Measurements from ENCODE around the gene WWTR1.
A peak's percentile ranks its signal among the peaks of the same experiment; 100 is the strongest.

Gene WWTR1

DNA sequence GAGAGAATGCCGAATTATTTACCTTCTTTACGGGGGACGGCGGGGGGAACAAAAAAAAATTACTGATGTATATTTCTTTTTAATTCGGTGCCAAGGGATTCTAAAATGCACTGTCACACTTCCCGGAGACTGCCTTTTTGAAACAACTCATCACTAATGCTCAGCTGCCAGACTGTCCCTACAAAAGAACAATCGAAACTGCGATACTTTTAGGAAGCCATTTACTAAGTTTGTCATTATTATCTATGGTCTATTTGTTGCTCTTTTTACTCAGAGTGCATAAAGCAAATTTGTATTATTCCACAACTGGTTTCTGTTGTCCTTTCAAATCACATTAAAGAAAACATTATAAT is 122.5 kb downstream of the WWTR1 start:
- no peak for FAIRE-seq
- no peak for DNase-seq (ENCODE audit: insufficient read length)
- no peak for TF ChIP-seq TAF1 (IDR thresholded peaks at IDR 0.05; ENCODE audit: borderline replicate concordance, low read depth, low read length)

DNA sequence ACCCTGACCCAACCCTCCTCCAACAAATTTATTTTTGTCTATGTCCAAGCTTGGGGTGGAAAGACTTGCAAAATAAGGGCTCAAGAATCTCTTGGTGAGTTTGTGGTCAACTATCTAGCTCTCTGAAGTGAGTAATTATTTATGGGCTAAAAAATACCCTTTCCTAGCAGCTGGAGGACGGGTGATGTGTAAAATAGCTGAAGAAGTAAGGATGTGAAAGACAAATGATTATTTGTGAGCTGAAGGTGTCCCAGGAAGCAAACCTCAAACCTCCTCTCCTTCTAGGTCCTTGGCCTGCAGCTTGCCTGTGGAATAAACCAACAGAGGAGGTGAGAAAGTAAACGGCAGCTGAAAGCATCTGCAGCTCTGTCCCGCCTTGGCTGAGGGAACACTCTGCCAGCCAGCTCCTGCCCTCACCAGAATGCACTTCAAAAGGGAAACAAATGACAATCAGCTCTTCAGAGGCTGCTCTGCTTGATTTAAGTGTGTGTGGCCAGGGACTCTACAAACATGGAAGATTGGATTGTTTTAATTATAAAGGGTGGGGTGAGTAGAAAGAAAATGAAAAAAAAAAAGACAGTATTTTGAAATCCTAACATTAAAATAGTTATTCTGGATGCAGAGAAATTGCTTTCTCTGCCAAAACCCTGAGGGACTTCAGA is 123.0 kb downstream of the WWTR1 start:
- no peak for DNase-seq (ENCODE audit: insufficient read length)
- FAIRE-seq: no peak
- no peak for TF ChIP-seq POLR2A (IDR thresholded peaks at IDR 0.05; ENCODE audit: low read depth, low read length)
- no peak for TF ChIP-seq POLR2AphosphoS5 (IDR thresholded peaks at IDR 0.05; ENCODE audit: low read depth, low read length)
- no peak for TF ChIP-seq TAF1 (IDR thresholded peaks at IDR 0.05; ENCODE audit: borderline replicate concordance, low read depth, low read length)

DNA sequence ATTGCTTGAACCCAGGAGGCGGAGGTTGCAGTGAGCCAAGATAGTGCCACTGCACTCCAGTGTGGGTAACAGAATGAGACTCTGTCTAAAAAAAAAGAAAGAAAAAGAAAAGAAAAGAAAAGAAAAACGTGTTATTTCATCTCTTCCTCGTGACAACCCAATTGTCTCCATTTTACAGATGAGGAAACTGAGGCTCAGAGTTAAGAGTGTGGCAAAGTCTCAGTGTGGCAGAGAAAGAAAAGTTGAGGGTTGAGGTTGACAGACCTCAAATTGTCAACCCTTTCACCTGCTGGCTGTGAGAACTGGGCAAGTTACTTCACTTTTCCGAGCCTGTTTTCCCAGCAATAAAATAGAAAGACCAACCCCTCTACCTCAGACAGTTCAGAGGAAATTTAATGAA is 123.7 kb downstream of the WWTR1 start:
- no peak for TF ChIP-seq TAF1 (IDR thresholded peaks at IDR 0.05; ENCODE audit: borderline replicate concordance, low read depth, low read length)
- no peak for TF ChIP-seq POLR2AphosphoS5 (IDR thresholded peaks at IDR 0.05; ENCODE audit: low read depth, low read length)
- no peak for TF ChIP-seq POLR2A (IDR thresholded peaks at IDR 0.05; ENCODE audit: low read depth, low read length)
- DNase-seq (ENCODE audit: insufficient read length) (no peak), FAIRE-seq (no peak)

- TF ChIP-seq POLR2AphosphoS5 (IDR thresholded peaks at IDR 0.05; ENCODE audit: low read depth, low read length) (no peak), TAF1 (IDR thresholded peaks at IDR 0.05; ENCODE audit: borderline replicate concordance, low read depth, low read length) (no peak), POLR2A (IDR thresholded peaks at IDR 0.05; ENCODE audit: low read depth, low read length) (no peak)
- FAIRE-seq (peak; percentile 40), DNase-seq (ENCODE audit: insufficient read length) (no peak)
Observed at GRCh38 chr3:149532489-149533180, 125.2 kb downstream of the WWTR1 start.

GRCh38 chr3:149529099-149529498 is 128.7 kb downstream of the WWTR1 start:
- no peak for TF ChIP-seq POLR2A (IDR thresholded peaks at IDR 0.05; ENCODE audit: low read depth, low read length)
- TF ChIP-seq TAF1 (IDR thresholded peaks at IDR 0.05; ENCODE audit: borderline replicate concordance, low read depth, low read length): no peak
- no peak for TF ChIP-seq POLR2AphosphoS5 (IDR thresholded peaks at IDR 0.05; ENCODE audit: low read depth, low read length)
- DNase-seq (ENCODE audit: insufficient read length): no peak
- FAIRE-seq: no peak

GRCh38 chr3:149528340-149528650 is 129.5 kb downstream of the WWTR1 start:
- no peak for DNase-seq (ENCODE audit: insufficient read length)
- TF ChIP-seq POLR2AphosphoS5 (IDR thresholded peaks at IDR 0.05; ENCODE audit: low read depth, low read length) (no peak), POLR2A (IDR thresholded peaks at IDR 0.05; ENCODE audit: low read depth, low read length) (no peak), TAF1 (IDR thresholded peaks at IDR 0.05; ENCODE audit: borderline replicate concordance, low read depth, low read length) (no peak)
- no peak for FAIRE-seq

DNA sequence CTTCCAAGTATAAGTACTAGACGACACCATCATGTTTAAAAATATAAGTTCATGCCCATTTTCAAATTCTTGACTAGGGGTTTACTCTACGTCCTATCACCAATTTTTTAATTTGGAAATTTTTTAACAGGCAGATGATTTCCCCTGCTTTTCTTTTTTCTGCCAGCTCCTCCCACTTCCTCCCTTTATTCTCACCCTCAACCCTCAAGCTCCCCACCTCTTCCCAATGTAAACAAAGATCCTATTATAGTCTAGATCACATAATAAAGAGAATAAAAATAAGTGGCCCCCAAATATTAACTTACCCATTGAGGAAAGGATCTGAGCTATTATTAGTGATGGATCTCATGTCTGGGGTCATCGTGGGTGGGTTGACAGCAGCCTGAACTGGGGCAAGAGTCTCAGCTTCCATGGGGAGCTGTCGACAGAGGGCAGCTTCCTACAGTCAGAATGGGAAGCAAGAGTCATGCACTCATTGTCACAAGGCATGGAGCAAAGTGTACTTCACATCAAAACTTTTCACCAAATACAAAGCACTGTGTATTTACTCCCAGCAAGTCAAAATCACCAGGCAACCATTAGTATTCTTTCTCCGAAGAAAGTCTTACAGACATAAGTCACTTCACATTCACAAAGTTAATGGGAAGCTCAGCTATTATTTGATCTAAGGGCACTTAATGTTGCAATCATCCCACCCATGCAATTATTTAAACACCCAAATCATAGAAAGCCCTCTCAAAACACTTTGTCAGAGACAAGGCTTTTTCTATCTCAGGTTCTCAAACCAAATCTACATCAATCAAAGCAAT is 130.1 kb downstream of the WWTR1 start:
- DNase-seq (ENCODE audit: insufficient read length) (no peak), FAIRE-seq (no peak)
- no peak for TF ChIP-seq POLR2A (IDR thresholded peaks at IDR 0.05; ENCODE audit: low read depth, low read length)
- no peak for TF ChIP-seq TAF1 (IDR thresholded peaks at IDR 0.05; ENCODE audit: borderline replicate concordance, low read depth, low read length)
- no peak for TF ChIP-seq POLR2AphosphoS5 (IDR thresholded peaks at IDR 0.05; ENCODE audit: low read depth, low read length)

DNA sequence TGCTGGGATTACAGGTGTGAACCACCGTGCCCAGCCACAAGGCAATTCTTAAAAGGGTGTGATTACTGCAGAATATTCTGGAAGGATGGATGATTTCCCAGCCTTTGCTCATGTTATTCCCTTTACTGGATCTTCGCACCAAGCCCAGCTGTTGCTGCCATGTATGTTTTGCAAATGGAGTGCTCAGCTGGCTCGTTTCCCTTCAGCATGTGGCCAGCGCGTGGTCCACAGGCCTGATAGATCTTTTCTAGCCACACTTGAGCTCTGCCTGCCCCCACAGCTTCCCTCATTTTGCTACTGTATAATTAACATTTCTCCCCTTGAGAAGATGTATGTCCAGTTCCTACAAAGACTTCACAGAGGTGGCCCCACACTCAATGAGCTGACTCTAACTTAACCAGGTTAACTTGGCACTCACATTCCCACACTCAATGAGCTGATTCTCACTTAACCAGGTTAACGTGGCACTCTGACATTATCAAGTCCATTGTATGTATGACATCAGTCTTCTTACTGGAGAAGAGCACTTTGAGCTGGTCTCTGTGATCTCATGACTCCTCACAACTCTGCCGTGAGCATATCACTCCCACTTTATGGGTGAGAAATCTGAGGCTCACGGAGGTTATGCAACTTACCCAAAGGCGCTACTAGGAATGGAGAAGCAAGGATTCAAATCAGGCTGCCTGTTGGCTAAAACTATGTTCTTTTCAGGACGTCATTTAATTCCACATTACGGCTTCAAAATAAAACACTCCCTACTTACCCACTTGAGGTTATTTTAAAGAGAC is 134.1 kb downstream of the WWTR1 start:
- TF ChIP-seq TAF1 (IDR thresholded peaks at IDR 0.05; ENCODE audit: borderline replicate concordance, low read depth, low read length): no peak
- no peak for DNase-seq (ENCODE audit: insufficient read length)
- no peak for FAIRE-seq

DNA sequence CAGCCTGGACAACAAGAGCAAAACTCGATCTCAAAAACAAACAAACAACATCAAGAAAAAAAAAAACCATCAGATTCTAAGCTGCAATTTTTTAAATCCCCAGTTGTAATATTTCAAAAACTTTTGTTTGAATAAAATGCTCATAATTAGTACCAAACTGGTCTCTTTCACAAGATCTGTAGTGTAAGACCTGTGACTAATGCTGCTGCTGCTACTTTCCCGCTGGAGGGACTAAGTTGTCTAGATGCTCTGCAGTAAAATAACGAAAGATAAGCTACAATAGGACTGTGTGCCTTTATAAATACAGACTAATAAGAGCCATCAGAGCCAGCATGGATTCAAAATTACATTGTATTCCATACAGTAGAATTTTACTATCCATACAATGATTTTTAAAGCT is 137.9 kb downstream of the WWTR1 start:
- no peak for DNase-seq (ENCODE audit: insufficient read length)
- TF ChIP-seq TAF1 (IDR thresholded peaks at IDR 0.05; ENCODE audit: borderline replicate concordance, low read depth, low read length): no peak
- no peak for TF ChIP-seq POLR2AphosphoS5 (IDR thresholded peaks at IDR 0.05; ENCODE audit: low read depth, low read length)
- no peak for TF ChIP-seq POLR2A (IDR thresholded peaks at IDR 0.05; ENCODE audit: low read depth, low read length)
- FAIRE-seq: no peak

GRCh38 chr3:149516920-149517319 is 140.9 kb downstream of the WWTR1 start:
- DNase-seq (ENCODE audit: insufficient read length): no peak
- FAIRE-seq: no peak
- TF ChIP-seq POLR2AphosphoS5 (IDR thresholded peaks at IDR 0.05; ENCODE audit: low read depth, low read length) (no peak), POLR2A (IDR thresholded peaks at IDR 0.05; ENCODE audit: low read depth, low read length) (no peak), TAF1 (IDR thresholded peaks at IDR 0.05; ENCODE audit: borderline replicate concordance, low read depth, low read length) (no peak)

DNA sequence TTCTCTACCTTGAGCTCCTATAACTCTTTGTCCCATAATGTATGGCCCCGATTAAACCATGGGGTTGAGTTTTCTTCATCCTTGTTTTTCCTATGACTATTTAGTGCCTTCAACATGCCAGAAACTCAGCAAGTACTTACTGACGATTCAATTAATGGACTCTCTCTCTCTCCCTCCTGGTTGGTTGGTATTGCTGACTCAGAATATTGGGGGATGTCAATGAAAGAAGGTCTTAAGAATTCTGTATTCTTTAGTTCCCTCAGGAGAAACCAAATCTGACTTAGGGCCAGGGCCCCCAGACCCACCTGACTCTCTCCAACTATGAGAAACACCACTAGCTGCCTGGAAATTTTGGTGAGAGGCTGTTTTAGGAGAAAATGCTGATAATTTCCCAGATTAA is 142.6 kb downstream of the WWTR1 start:
- DNase-seq (ENCODE audit: insufficient read length) (no peak), FAIRE-seq (no peak)
- TF ChIP-seq POLR2A (IDR thresholded peaks at IDR 0.05; ENCODE audit: low read depth, low read length): no peak
- TF ChIP-seq POLR2AphosphoS5 (IDR thresholded peaks at IDR 0.05; ENCODE audit: low read depth, low read length): no peak
- no peak for TF ChIP-seq TAF1 (IDR thresholded peaks at IDR 0.05; ENCODE audit: borderline replicate concordance, low read depth, low read length)

Measured in GM12892 (cell line).